Measurements from ENCODE around the gene GRAMD1A.

- no peak for TF ChIP-seq CTCF (IDR thresholded peaks at IDR 0.05)
- no peak for TF ChIP-seq POLR2A (IDR thresholded peaks at IDR 0.05)
Measured at GRCh38 chr19:35073941-35074340, 73.8 kb downstream of the GRAMD1A start.

Data from Peyer's patch (tissue), 4 donors.